ENCODE data around the gene ABCG4.

ABCG4 gene

DNA sequence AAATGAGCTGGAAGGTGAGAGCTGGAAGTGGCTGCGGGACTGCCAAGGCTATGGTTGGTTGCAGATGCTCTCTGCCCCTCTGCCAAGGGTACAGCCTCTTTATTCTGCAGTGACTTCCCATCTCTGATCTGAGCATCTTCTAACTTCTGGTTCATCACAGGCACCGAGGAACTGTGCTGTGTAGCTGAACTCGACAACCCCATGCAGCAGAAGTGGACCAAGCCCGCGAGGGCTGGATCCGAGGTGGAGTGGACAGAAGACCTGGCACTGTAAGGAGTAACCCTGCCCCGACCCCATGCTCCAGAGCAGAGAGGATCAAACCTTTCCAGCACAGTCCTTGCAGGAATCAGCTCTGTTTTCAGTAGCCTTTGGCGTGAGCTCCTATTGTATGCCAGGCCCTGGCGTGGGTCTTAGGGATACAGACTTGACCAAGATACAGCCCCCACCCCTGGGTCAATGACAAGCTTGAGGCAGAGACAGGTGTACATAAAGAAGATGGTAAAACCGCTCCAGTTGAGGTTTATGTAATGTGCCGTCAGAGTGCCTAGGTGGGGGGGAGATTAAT lies 37.4 kb upstream of the ABCG4 start:
- FAIRE-seq: no peak
- TF ChIP-seq, protein P1, sequence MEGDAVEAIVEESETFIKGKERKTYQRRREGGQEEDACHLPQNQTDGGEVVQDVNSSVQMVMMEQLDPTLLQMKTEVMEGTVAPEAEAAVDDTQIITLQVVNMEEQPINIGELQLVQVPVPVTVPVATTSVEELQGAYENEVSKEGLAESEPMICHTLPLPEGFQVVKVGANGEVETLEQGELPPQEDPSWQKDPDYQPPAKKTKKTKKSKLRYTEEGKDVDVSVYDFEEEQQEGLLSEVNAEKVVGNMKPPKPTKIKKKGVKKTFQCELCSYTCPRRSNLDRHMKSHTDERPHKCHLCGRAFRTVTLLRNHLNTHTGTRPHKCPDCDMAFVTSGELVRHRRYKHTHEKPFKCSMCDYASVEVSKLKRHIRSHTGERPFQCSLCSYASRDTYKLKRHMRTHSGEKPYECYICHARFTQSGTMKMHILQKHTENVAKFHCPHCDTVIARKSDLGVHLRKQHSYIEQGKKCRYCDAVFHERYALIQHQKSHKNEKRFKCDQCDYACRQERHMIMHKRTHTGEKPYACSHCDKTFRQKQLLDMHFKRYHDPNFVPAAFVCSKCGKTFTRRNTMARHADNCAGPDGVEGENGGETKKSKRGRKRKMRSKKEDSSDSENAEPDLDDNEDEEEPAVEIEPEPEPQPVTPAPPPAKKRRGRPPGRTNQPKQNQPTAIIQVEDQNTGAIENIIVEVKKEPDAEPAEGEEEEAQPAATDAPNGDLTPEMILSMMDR (IDR thresholded peaks at IDR 0.05; ENCODE audit: insufficient read depth, missing control alignments): no peak
- DNase-seq (ENCODE audit: insufficient read length, low spot score): no peak

GRCh38 chr11:119112314-119113020 lies 36.4 kb upstream of the ABCG4 start:
- FAIRE-seq: no peak
- TF ChIP-seq, protein P1 (IDR thresholded peaks at IDR 0.05; ENCODE audit: insufficient read depth, missing control alignments): no peak
- DNase-seq (ENCODE audit: insufficient read length, low spot score): no peak

GRCh38 chr11:119113716-119114115 lies 35.1 kb upstream of the ABCG4 start:
- DNase-seq (ENCODE audit: insufficient read length, low spot score) (no peak), FAIRE-seq (no peak)
- TF ChIP-seq, protein P1 (IDR thresholded peaks at IDR 0.05; ENCODE audit: insufficient read depth, missing control alignments): no peak

GRCh38 chr11:119114351-119114750 lies 34.5 kb upstream of the ABCG4 start:
- DNase-seq (ENCODE audit: insufficient read length, low spot score) (no peak), FAIRE-seq (no peak)
- TF ChIP-seq, protein P1 (IDR thresholded peaks at IDR 0.05; ENCODE audit: insufficient read depth, missing control alignments): no peak

GRCh38 chr11:119115484-119116234 lies 33.2 kb upstream of the ABCG4 start:
- TF ChIP-seq, protein P1 (IDR thresholded peaks at IDR 0.05; ENCODE audit: insufficient read depth, missing control alignments): no peak
- DNase-seq (ENCODE audit: insufficient read length, low spot score): no peak
- no peak for FAIRE-seq

- DNase-seq (ENCODE audit: insufficient read length, low spot score) (no peak), FAIRE-seq (no peak)
- TF ChIP-seq, protein P1 (IDR thresholded peaks at IDR 0.05; ENCODE audit: insufficient read depth, missing control alignments): no peak
Observed at GRCh38 chr11:119116235-119116594, 32.6 kb upstream of the ABCG4 start.

GRCh38 chr11:119116601-119117000 lies 32.3 kb upstream of the ABCG4 start:
- TF ChIP-seq, protein P1 (IDR thresholded peaks at IDR 0.05; ENCODE audit: insufficient read depth, missing control alignments): no peak
- DNase-seq (ENCODE audit: insufficient read length, low spot score) (no peak), FAIRE-seq (no peak)
